HL-60 (cell line): ENCODE data around the gene KIAA1671.

Experiments used
- GABPA ChIP-seq: IDR thresholded peaks from 2 replicates; pipeline ENCODE4 v1.6.1; 2012; ENCODE audit warnings: low read depth
- POLR2AphosphoS5 ChIP-seq: IDR thresholded peaks from 2 replicates; pipeline ENCODE4 v1.6.1; 2012; ENCODE audit warnings: low read depth
- SPI1 ChIP-seq: IDR thresholded peaks from 2 replicates; pipeline ENCODE4 v1.6.1; 2012; ENCODE audit warnings: low read depth, mild to moderate bottlenecking, borderline replicate concordance
- TF ChIP-seq, protein P1 (sequence below): IDR thresholded peaks from one replicate; pipeline ENCODE4 v1.5.1; 2011; ENCODE audit warnings: low read length, control low read depth, inconsistent platforms; ENCODE audit not compliant: insufficient read depth

DNA sequence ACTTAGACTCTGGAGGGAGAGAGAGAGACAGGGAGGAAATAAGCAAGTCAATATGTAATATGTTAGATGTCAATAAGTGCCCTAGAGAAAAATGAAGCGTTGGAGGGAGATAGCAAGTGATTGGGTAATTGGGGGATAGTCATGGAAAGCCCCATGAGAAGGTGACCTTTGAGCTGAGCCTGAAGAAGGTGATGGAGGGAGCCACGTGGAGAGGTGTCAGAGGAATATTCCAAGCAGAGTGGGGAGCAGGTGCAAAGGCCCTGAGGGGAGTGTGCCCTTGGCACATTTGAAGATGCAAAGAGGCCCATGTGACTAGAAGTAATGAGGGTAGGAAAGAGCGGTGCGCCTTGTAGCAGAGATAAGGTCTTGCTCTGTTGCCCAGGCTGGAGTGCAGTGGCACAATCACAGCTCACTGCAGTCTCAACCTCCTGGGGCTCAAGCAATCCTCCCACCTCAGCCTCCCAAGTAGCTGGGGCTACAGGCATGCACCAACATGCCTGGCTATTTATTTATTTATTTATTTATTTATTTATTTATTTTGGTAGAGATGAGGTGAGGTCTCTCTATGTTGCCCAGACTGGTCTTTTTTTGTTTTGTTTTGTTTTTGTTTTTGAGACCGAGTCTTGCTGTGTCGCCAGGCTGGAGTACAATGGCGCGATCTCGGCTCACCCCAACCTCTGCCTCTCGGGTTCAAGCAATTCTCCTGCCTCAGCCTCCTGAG, 8.1 kb upstream of the KIAA1671 start:
- TF ChIP-seq, protein P1, sequence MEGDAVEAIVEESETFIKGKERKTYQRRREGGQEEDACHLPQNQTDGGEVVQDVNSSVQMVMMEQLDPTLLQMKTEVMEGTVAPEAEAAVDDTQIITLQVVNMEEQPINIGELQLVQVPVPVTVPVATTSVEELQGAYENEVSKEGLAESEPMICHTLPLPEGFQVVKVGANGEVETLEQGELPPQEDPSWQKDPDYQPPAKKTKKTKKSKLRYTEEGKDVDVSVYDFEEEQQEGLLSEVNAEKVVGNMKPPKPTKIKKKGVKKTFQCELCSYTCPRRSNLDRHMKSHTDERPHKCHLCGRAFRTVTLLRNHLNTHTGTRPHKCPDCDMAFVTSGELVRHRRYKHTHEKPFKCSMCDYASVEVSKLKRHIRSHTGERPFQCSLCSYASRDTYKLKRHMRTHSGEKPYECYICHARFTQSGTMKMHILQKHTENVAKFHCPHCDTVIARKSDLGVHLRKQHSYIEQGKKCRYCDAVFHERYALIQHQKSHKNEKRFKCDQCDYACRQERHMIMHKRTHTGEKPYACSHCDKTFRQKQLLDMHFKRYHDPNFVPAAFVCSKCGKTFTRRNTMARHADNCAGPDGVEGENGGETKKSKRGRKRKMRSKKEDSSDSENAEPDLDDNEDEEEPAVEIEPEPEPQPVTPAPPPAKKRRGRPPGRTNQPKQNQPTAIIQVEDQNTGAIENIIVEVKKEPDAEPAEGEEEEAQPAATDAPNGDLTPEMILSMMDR = no peak
- TF ChIP-seq POLR2AphosphoS5 (no peak), GABPA (no peak), SPI1 (no peak)
